HepG2 (cell line): Measurements from ENCODE around the gene CUL9. TPM values are rescaled to one million over a fixed set of nuclear protein-coding genes. Genes with fewer than 3 reads are reported as not detected.

Experiments
- ASH2L ChIP-seq: fragments of 300-600, 200-600 bp; sonication (generic); IDR thresholded peaks from 2 replicates; pipeline ENCODE4 v1.7.0; 2017; ENCODE audit warnings: low read depth, mild to moderate bottlenecking, moderate library complexity, mixed read lengths, low read length; ENCODE audit not compliant: insufficient read length
- BRCA1 ChIP-seq: sonication (generic); formaldehyde crosslinking; IDR thresholded peaks from 2 replicates; pipeline ENCODE4 v1.4.0; 2020; ENCODE audit warnings: missing genetic modification reagents
- ELF4 ChIP-seq: sonication (generic); formaldehyde crosslinking; IDR thresholded peaks from 2 replicates; pipeline ENCODE4 v1.5.0; 2020; ENCODE audit warnings: missing genetic modification reagents, mild to moderate bottlenecking, moderate library complexity, borderline replicate concordance
- MIXL1 ChIP-seq: IDR thresholded peaks from 2 replicates; pipeline ENCODE4 v1.6.1; 2016
- PLRG1 ChIP-seq: fragments of 450-650 bp; conservative IDR thresholded peaks from 2 replicates; pipeline ENCODE4 v1.6.1; 2016
- RBFOX2 ChIP-seq: fragments of 200-400 bp; formaldehyde crosslinking; IDR thresholded peaks from 2 replicates; pipeline ENCODE4 v1.6.1; 2017; ENCODE audit warnings: low read depth, mild to moderate bottlenecking, low read length
- SIX1 ChIP-seq: sonication (generic); formaldehyde crosslinking; IDR thresholded peaks from 2 replicates; pipeline ENCODE4 v1.4.0; 2020; ENCODE audit warnings: missing genetic modification reagents, borderline replicate concordance
- SRSF4 ChIP-seq: fragments of 200-400 bp; formaldehyde crosslinking; IDR thresholded peaks from one replicate; pipeline ENCODE4 v1.6.1; 2018; ENCODE audit warnings: mild to moderate bottlenecking, low read depth, low read length, moderate library complexity; ENCODE audit not compliant: poor library complexity, severe bottlenecking
- ZKSCAN1 ChIP-seq: fragments of 150-350 bp; IDR thresholded peaks from 2 replicates; pipeline ENCODE4 v1.6.1; 2014; ENCODE audit warnings: low read length
- ZNF180 ChIP-seq: sonication (generic); formaldehyde crosslinking; IDR thresholded peaks from 2 replicates; pipeline ENCODE4 v1.4.0; 2020; ENCODE audit warnings: low read depth, missing genetic modification reagents, borderline replicate concordance
- ZNF660 ChIP-seq: sonication (generic); formaldehyde crosslinking; IDR thresholded peaks from 2 replicates; pipeline ENCODE4 v1.5.1; 2020; ENCODE audit warnings: mild to moderate bottlenecking, low read depth, missing genetic modification reagents, borderline replicate concordance
- polyA plus RNA-seq, 8 experiments: library from polyadenylated mRNA; depleted of rRNA in 3 of 8; stranded (reverse) in 7 of 8; unstranded in 1 of 8; fragments of >200 nt; fragmentation: Illumina TruSeq in 4 of 8; extraction: Trizol in 4 of 8; gene quantifications; 2 replicates each; pipeline versions ENCODE4 v1.2.1 to v1.2.3, GENCODE V29; 2011 to 2016; ENCODE audit warnings: low read depth in 4 of 8, missing spikeins in 1 of 8, mixed read lengths in 1 of 8; ENCODE audit not compliant: insufficient read depth in 1 of 8
- total RNA-seq, 5 experiments: library from RNA; depleted of rRNA; stranded (reverse); fragments of >200 nt; fragmentation: Illumina TruSeq; extraction: Trizol; gene quantifications; 2 replicates each; pipeline ENCODE4 v1.2.3, GENCODE V29; 2016; ENCODE audit warnings: low read depth in 1 of 5
- TF ChIP-seq, protein P1 (sequence below): sonication (generic); formaldehyde crosslinking; IDR thresholded peaks from 2 replicates; pipeline ENCODE4 v1.4.0; 2020; ENCODE audit warnings: mild to moderate bottlenecking, missing genetic modification reagents
- TF ChIP-seq, protein P2 (sequence below): sonication (generic); formaldehyde crosslinking; IDR thresholded peaks from 2 replicates; pipeline ENCODE4 v1.4.0; 2020; ENCODE audit warnings: missing genetic modification reagents
- TF ChIP-seq, protein P3 (sequence below), 2 experiments: fragments of 450-650 bp in 1 of 2; sonication (generic) in 1 of 2; formaldehyde crosslinking; IDR thresholded peaks; 2 replicates each; pipeline versions ENCODE4 v1.5.0 to v1.8.0; 2020 to 2022; ENCODE audit warnings: mild to moderate bottlenecking in 1 of 2, missing genetic modification reagents in 1 of 2
- TF ChIP-seq, protein P4 (sequence below): sonication (generic); formaldehyde crosslinking; IDR thresholded peaks from 2 replicates; pipeline ENCODE4 v1.5.0; 2020; ENCODE audit warnings: mild to moderate bottlenecking, missing genetic modification reagents, borderline replicate concordance

Gene CUL9
- total and polyA plus RNA-seq, 2 of the 13 experiments (the other 11 are each of a cell fraction or from before 2014, with no cell fraction given), result 11.4 to 13.7 TPM

DNA sequence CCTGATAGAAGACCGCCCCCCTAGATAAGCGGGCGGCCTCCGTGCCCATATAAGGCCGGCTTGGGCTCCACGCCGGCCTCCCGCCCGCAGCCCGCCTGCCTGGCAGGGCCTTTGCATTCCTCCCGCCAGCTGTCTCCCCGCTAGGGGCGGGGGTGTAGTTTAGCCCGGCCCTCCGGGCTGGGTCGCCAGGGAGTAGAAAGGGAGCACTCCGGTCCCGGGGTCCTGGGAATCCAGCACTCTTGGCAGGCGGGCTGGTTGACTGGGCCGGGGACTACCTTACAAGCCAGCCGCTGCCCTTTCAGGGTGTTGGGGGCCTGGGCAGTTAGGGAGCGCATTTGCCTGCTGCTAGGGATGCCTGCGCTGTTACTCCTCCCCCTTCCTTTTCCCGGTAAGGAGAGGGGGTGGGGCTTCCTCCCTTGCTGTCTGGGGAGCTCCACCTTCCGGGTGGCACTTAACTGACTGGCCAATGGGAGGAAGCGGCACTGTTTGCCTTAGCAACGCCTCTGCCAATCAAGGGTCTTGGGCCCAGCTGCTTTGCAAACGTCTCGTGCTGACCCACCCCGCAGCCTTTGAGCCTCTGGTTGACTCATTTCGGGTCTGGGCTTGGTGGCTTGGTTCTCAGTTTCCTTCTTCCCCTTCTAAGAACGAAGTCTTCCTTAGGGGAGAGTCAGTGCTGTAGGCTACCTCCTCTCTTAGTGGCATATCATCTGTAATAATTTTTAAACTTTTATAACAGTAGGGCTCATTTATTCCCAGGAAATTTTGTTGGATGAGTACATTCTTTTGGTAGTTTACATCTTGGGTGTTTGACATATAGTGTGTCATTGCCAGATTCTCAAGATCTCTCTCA, 7.5 kb upstream of the CUL9 start (continued):
- TF ChIP-seq, protein P1, sequence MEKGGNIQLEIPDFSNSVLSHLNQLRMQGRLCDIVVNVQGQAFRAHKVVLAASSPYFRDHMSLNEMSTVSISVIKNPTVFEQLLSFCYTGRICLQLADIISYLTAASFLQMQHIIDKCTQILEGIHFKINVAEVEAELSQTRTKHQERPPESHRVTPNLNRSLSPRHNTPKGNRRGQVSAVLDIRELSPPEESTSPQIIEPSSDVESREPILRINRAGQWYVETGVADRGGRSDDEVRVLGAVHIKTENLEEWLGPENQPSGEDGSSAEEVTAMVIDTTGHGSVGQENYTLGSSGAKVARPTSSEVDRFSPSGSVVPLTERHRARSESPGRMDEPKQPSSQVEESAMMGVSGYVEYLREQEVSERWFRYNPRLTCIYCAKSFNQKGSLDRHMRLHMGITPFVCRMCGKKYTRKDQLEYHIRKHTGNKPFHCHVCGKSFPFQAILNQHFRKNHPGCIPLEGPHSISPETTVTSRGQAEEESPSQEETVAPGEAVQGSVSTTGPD, result no peak
- TF ChIP-seq PLRG1 (no peak), ASH2L (peak; percentile 89), SIX1 (CRISPR knock-in tag) (no peak), ELF4 (CRISPR knock-in tag) (peak; percentile 43; the same call in 1 of the 2 replicates), MIXL1 (no peak), BRCA1 (CRISPR knock-in tag) (no peak), SRSF4 (no peak), RBFOX2 (peak; percentile 52; the same call in 1 of the 2 replicates), ZNF660 (CRISPR knock-in tag) (no peak), ZKSCAN1 (no peak), ZNF180 (no peak)
- TF ChIP-seq, protein P2, sequence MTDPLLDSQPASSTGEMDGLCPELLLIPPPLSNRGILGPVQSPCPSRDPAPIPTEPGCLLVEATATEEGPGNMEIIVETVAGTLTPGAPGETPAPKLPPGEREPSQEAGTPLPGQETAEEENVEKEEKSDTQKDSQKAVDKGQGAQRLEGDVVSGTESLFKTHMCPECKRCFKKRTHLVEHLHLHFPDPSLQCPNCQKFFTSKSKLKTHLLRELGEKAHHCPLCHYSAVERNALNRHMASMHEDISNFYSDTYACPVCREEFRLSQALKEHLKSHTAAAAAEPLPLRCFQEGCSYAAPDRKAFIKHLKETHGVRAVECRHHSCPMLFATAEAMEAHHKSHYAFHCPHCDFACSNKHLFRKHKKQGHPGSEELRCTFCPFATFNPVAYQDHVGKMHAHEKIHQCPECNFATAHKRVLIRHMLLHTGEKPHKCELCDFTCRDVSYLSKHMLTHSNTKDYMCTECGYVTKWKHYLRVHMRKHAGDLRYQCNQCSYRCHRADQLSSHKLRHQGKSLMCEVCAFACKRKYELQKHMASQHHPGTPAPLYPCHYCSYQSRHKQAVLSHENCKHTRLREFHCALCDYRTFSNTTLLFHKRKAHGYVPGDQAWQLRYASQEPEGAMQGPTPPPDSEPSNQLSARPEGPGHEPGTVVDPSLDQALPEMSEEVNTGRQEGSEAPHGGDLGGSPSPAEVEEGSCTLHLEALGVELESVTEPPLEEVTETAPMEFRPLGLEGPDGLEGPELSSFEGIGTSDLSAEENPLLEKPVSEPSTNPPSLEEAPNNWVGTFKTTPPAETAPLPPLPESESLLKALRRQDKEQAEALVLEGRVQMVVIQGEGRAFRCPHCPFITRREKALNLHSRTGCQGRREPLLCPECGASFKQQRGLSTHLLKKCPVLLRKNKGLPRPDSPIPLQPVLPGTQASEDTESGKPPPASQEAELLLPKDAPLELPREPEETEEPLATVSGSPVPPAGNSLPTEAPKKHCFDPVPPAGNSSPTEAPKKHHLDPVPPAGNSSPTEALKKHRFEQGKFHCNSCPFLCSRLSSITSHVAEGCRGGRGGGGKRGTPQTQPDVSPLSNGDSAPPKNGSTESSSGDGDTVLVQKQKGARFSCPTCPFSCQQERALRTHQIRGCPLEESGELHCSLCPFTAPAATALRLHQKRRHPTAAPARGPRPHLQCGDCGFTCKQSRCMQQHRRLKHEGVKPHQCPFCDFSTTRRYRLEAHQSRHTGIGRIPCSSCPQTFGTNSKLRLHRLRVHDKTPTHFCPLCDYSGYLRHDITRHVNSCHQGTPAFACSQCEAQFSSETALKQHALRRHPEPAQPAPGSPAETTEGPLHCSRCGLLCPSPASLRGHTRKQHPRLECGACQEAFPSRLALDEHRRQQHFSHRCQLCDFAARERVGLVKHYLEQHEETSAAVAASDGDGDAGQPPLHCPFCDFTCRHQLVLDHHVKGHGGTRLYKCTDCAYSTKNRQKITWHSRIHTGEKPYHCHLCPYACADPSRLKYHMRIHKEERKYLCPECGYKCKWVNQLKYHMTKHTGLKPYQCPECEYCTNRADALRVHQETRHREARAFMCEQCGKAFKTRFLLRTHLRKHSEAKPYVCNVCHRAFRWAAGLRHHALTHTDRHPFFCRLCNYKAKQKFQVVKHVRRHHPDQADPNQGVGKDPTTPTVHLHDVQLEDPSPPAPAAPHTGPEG (CRISPR knock-in tag), result no peak; the same call in 1 of the 2 replicates
- TF ChIP-seq, protein P3, sequence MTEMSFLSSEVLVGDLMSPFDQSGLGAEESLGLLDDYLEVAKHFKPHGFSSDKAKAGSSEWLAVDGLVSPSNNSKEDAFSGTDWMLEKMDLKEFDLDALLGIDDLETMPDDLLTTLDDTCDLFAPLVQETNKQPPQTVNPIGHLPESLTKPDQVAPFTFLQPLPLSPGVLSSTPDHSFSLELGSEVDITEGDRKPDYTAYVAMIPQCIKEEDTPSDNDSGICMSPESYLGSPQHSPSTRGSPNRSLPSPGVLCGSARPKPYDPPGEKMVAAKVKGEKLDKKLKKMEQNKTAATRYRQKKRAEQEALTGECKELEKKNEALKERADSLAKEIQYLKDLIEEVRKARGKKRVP (CRISPR knock-in tag; IDR thresholded peaks at IDR 0.05), result no peak
- TF ChIP-seq, protein P4, sequence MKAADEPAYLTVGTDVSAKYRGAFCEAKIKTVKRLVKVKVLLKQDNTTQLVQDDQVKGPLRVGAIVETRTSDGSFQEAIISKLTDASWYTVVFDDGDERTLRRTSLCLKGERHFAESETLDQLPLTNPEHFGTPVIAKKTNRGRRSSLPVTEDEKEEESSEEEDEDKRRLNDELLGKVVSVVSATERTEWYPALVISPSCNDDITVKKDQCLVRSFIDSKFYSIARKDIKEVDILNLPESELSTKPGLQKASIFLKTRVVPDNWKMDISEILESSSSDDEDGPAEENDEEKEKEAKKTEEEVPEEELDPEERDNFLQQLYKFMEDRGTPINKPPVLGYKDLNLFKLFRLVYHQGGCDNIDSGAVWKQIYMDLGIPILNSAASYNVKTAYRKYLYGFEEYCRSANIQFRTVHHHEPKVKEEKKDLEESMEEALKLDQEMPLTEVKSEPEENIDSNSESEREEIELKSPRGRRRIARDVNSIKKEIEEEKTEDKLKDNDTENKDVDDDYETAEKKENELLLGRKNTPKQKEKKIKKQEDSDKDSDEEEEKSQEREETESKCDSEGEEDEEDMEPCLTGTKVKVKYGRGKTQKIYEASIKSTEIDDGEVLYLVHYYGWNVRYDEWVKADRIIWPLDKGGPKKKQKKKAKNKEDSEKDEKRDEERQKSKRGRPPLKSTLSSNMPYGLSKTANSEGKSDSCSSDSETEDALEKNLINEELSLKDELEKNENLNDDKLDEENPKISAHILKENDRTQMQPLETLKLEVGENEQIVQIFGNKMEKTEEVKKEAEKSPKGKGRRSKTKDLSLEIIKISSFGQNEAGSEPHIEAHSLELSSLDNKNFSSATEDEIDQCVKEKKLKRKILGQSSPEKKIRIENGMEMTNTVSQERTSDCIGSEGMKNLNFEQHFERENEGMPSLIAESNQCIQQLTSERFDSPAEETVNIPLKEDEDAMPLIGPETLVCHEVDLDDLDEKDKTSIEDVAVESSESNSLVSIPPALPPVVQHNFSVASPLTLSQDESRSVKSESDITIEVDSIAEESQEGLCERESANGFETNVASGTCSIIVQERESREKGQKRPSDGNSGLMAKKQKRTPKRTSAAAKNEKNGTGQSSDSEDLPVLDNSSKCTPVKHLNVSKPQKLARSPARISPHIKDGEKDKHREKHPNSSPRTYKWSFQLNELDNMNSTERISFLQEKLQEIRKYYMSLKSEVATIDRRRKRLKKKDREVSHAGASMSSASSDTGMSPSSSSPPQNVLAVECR, result peak; percentile 94
